ENCODE measurements around the gene CPED1. TPM values are rescaled to one million over a fixed set of nuclear protein-coding genes. Genes with fewer than 3 reads are reported as not detected.

CPED1 gene
- total RNA-seq, 1 donor from 2014 or later, result not detected

DNA sequence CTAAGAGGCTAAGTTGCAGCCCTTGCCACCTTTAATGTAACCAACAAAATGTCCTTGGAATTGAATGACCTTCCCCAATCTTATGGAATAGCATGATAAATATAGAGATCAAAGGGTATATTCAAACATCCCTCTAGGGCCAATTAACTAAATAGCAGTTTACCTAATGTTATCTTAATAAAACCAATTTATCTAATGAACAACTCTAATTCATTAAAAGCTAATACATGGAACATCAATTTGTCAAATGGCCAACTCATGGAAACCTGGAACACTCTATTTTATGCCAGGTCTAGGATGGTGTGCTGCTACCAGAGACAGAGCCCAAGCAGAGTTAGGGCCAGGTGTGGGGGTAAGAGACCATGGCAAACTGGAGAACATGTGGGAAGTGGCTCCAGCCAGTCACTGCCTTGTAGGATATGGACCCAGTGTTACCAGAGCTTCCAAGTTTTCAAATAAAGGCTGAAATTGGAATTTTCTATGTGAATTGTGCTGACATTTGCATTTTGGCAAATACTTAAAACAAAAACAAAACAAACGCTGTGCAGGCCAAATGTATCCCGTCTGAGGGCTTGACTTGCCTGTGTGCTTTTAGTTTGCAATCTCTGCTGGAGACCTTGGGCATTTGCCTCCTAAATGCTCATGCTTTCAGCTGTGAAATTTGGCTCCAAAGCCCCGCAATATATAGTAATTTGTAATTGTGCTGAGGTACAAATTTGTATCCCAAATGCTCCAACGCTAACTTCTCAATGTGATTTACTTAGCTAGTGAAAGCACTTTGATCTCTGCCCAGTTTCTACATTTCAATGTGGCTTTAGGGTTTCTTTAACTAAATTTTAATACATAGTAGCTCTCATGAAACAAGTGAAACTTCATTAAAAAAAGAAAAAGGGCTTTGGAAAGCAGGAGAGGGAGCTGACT, 55.1 kb downstream of the CPED1 start:
- DNase-seq (ENCODE audit: low spot score), result no peak
- Histone ChIP-seq H3K4me1 (no peaks in the 10 kb centered on the region), H4K20me1 (ENCODE audit: low read depth) (no peaks in the 10 kb centered on the region), H3K9me3 (ENCODE audit: low read depth) (no peaks in the 10 kb centered on the region), H3K27ac (no peak overlapping the region), H3K36me3 (no peaks in the 10 kb centered on the region), H3F3A (ENCODE audit: low read depth) (no peaks in the 10 kb centered on the region), H3K4me3 (no peak overlapping the region), H2AFZ (replicated peaks) (peak overlapping the region; percentile 12), H3K4me2 (no peak overlapping the region), H3K27me3 (no peaks in the 10 kb centered on the region), H3K9ac (no peak overlapping the region), H3K79me2 (ENCODE audit: low read depth) (no peaks in the 10 kb centered on the region)
- no peaks in the 10 kb centered on the region for H3K36me3 Mint-ChIP-seq
- no peak overlapping the region for H3K4me3 Mint-ChIP-seq
- H3K27ac Mint-ChIP-seq, result no peak overlapping the region
- H3K9me3 Mint-ChIP-seq, result no peaks in the 10 kb centered on the region
- TF ChIP-seq EZH2 (IDR thresholded peaks at IDR 0.05) (no peak), EZH2phosphoT487 (IDR thresholded peaks at IDR 0.05) (no peak)
- no peaks in the 10 kb centered on the region for H3K4me1 Mint-ChIP-seq
- no peaks in the 10 kb centered on the region for H3K27me3 Mint-ChIP-seq (ENCODE audit: insufficient read depth, low read depth)

DNA sequence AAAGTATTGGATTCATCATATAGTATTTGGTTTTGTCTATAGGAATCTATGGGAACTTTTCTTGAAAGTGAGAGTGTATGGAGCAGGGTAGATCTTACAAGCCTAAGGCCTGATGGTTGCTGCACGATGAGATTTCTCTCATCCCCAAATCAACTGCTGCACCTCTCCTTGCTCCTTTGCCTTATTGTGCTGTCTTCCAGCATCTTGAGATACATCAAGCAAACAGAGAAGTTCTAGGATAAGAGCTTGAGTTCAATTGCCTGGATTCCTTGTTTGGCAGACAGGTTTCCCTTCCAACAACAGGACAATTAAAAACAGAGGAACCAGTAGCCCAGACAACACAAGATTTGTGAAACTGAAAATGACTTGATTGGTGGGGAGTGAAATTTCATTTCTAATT, 56.6 kb downstream of the CPED1 start:
- no peaks in the 10 kb centered on the region for H3K27me3 ChIP-seq
- Mint-ChIP-seq H3K4me1 (no peaks in the 10 kb centered on the region), H3K9me3 (no peaks in the 10 kb centered on the region), H3K36me3 (no peaks in the 10 kb centered on the region), H3K4me3 (no peak overlapping the region), H3K27me3 (ENCODE audit: insufficient read depth, low read depth) (no peaks in the 10 kb centered on the region), H3K27ac (no peak overlapping the region)
- H3K9me3 ChIP-seq (ENCODE audit: low read depth), result no peaks in the 10 kb centered on the region
- H2AFZ ChIP-seq (replicated peaks), result peak overlapping the region; percentile 77
- H3K27ac ChIP-seq, result no peak overlapping the region
- no peak overlapping the region for H3K9ac ChIP-seq
- no peaks in the 10 kb centered on the region for H4K20me1 ChIP-seq (ENCODE audit: low read depth)
- no peak for DNase-seq (ENCODE audit: low spot score)
- no peak overlapping the region for H3K4me2 ChIP-seq
- no peaks in the 10 kb centered on the region for H3K4me1 ChIP-seq
- no peaks in the 10 kb centered on the region for H3K36me3 ChIP-seq
- no peak overlapping the region for H3K4me3 ChIP-seq
- TF ChIP-seq EZH2phosphoT487 (IDR thresholded peaks at IDR 0.05) (no peak), EZH2 (IDR thresholded peaks at IDR 0.05) (no peak)
- TF ChIP-seq, protein P1, sequence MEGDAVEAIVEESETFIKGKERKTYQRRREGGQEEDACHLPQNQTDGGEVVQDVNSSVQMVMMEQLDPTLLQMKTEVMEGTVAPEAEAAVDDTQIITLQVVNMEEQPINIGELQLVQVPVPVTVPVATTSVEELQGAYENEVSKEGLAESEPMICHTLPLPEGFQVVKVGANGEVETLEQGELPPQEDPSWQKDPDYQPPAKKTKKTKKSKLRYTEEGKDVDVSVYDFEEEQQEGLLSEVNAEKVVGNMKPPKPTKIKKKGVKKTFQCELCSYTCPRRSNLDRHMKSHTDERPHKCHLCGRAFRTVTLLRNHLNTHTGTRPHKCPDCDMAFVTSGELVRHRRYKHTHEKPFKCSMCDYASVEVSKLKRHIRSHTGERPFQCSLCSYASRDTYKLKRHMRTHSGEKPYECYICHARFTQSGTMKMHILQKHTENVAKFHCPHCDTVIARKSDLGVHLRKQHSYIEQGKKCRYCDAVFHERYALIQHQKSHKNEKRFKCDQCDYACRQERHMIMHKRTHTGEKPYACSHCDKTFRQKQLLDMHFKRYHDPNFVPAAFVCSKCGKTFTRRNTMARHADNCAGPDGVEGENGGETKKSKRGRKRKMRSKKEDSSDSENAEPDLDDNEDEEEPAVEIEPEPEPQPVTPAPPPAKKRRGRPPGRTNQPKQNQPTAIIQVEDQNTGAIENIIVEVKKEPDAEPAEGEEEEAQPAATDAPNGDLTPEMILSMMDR (IDR thresholded peaks at IDR 0.05), result no peak
- no peaks in the 10 kb centered on the region for H3K79me2 ChIP-seq (ENCODE audit: low read depth)
- no peaks in the 10 kb centered on the region for H3F3A ChIP-seq (ENCODE audit: low read depth)

DNA sequence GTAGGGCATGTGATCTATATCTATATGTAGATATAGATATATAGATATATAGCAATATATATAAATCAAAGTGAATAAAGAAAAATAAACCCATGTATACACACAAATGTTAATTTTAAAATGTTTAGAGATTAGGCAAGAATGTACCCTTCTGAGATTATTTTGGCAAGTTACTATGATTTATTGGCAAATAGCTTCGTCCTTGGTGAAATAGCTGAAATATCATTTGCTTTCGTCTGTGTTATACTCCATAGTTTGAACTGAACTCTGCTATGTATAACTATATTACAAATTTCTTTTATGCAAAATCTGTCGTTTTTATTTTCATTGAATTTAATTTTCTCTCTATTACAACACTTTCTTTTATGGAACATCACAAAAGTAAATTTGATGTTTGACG, 57.5 kb downstream of the CPED1 start:
- no peaks in the 10 kb centered on the region for H3K79me2 ChIP-seq (ENCODE audit: low read depth)
- no peak for TF ChIP-seq EZH2 (IDR thresholded peaks at IDR 0.05)
- TF ChIP-seq, protein P1 (IDR thresholded peaks at IDR 0.05), result no peak
- no peak for TF ChIP-seq EZH2phosphoT487 (IDR thresholded peaks at IDR 0.05)
- no peaks in the 10 kb centered on the region for H4K20me1 ChIP-seq (ENCODE audit: low read depth)
- no peaks in the 10 kb centered on the region for H3K4me1 ChIP-seq
- no peak overlapping the region for H3K4me2 ChIP-seq
- H3K9me3 Mint-ChIP-seq, result no peaks in the 10 kb centered on the region
- no peaks in the 10 kb centered on the region for H3F3A ChIP-seq (ENCODE audit: low read depth)
- H2AFZ ChIP-seq (replicated peaks), result no peak overlapping the region
- H3K4me3 Mint-ChIP-seq, result no peak overlapping the region
- no peaks in the 10 kb centered on the region for H3K27me3 Mint-ChIP-seq (ENCODE audit: insufficient read depth, low read depth)
- H3K27me3 ChIP-seq, result no peaks in the 10 kb centered on the region
- no peaks in the 10 kb centered on the region for H3K36me3 ChIP-seq
- H3K9me3 ChIP-seq (ENCODE audit: low read depth), result no peaks in the 10 kb centered on the region
- H3K4me1 Mint-ChIP-seq, result no peaks in the 10 kb centered on the region
- H3K9ac ChIP-seq, result no peak overlapping the region
- DNase-seq (ENCODE audit: low spot score), result no peak
- H3K27ac Mint-ChIP-seq, result no peak overlapping the region
- H3K36me3 Mint-ChIP-seq, result no peaks in the 10 kb centered on the region
- no peak overlapping the region for H3K27ac ChIP-seq
- no peak overlapping the region for H3K4me3 ChIP-seq

DNA sequence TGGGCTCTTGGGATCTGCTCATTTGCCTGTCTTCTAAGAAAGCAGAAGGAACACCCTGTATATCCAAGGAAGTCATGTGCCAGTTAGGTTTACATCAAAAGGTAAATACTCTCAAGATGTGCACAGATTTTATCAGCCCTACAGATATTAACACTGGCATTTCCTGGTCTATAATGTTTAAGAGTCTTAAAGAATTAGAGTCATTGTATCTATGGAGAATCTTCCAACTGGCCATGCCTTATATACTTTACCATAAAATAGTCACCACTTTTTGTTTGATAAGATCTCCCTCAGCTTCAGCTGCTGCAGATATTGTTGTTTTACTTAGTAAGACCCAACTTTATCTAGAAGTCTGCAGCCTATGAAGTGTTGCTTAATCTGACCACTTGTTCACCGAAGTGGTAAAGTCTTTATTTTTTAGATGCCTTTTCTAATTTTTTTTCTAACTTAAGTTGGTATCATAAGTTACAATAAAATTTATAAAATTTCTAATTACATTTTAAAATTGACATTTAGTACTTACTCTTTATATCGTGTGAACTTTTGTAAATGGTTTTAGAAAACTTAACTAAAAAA, 58.5 kb downstream of the CPED1 start:
- H3K4me1 Mint-ChIP-seq, result no peaks in the 10 kb centered on the region
- no peak for DNase-seq (ENCODE audit: low spot score)

More for the DNA sequence above, 58.5 kb downstream of the CPED1 start:
- H3K79me2 ChIP-seq (ENCODE audit: low read depth), result no peaks in the 10 kb centered on the region
- no peaks in the 10 kb centered on the region for H3K9me3 ChIP-seq (ENCODE audit: low read depth)
- H3K4me2 ChIP-seq, result no peak overlapping the region
- TF ChIP-seq, protein P1 (IDR thresholded peaks at IDR 0.05), result no peak
- no peak for TF ChIP-seq EZH2phosphoT487 (IDR thresholded peaks at IDR 0.05)
- no peak for TF ChIP-seq EZH2 (IDR thresholded peaks at IDR 0.05)
- no peaks in the 10 kb centered on the region for H3K27me3 Mint-ChIP-seq (ENCODE audit: insufficient read depth, low read depth)
- H4K20me1 ChIP-seq (ENCODE audit: low read depth), result no peaks in the 10 kb centered on the region
- H3K27me3 ChIP-seq, result no peaks in the 10 kb centered on the region
- H3K9ac ChIP-seq, result no peak overlapping the region
- no peaks in the 10 kb centered on the region for H3K36me3 Mint-ChIP-seq
- no peak overlapping the region for H3K27ac Mint-ChIP-seq
- H3K36me3 ChIP-seq, result no peaks in the 10 kb centered on the region
- no peak overlapping the region for H3K27ac ChIP-seq
- no peaks in the 10 kb centered on the region for H3K4me1 ChIP-seq
- H2AFZ ChIP-seq (replicated peaks), result no peak overlapping the region
- no peak overlapping the region for H3K4me3 Mint-ChIP-seq
- H3F3A ChIP-seq (ENCODE audit: low read depth), result no peaks in the 10 kb centered on the region
- H3K4me3 ChIP-seq, result no peak overlapping the region
- H3K9me3 Mint-ChIP-seq, result no peaks in the 10 kb centered on the region
